ENCODE data around the gene GCN1.

Gene GCN1

GRCh38 chr12:120119271-120119973, 75.1 kb downstream of the GCN1 start:
- DNase-seq (ENCODE audit: low read depth, low spot score), result no peak

- no peak for DNase-seq (ENCODE audit: low read depth, low spot score)
These were observed 76.0 kb downstream of the GCN1 start for GRCh38 chr12:120118321-120119061.

GRCh38 chr12:120117961-120118320, 76.6 kb downstream of the GCN1 start:
- no peak for DNase-seq (ENCODE audit: low read depth, low spot score)

- DNase-seq (ENCODE audit: low read depth, low spot score), result peak; percentile 89
These were observed 77.5 kb downstream of the GCN1 start for GRCh38 chr12:120116792-120117651.

- DNase-seq (ENCODE audit: low read depth, low spot score), result no peak
These were observed 78.1 kb downstream of the GCN1 start, which contains the start of gene RAB35 for GRCh38 chr12:120116441-120116791. Gene RAB35 (minus strand): TSS chr12:120116753. CDS start chr12:120116650, 103 bp downstream.

- DNase-seq (ENCODE audit: low read depth, low spot score), result no peak
These were observed 78.6 kb downstream of the GCN1 start for GRCh38 chr12:120115692-120116440.

- no peak for DNase-seq (ENCODE audit: low read depth, low spot score)
These were observed 79.4 kb downstream of the GCN1 start for GRCh38 chr12:120115066-120115465.

GRCh38 chr12:120110550-120111501, 83.7 kb downstream of the GCN1 start:
- DNase-seq (ENCODE audit: low read depth, low spot score), result no peak

GRCh38 chr12:120109570-120110267, 84.8 kb downstream of the GCN1 start:
- DNase-seq (ENCODE audit: low read depth, low spot score), result no peak

GRCh38 chr12:120106151-120106550, 88.4 kb downstream of the GCN1 start:
- DNase-seq (ENCODE audit: low read depth, low spot score), result no peak

- no peak for DNase-seq (ENCODE audit: low read depth, low spot score)
These were observed 91.1 kb downstream of the GCN1 start for GRCh38 chr12:120103371-120103770.

GRCh38 chr12:120103044-120103338, 91.5 kb downstream of the GCN1 start:
- no peak for DNase-seq (ENCODE audit: low read depth, low spot score)

- no peak for DNase-seq (ENCODE audit: low read depth, low spot score)
These were observed 92.1 kb downstream of the GCN1 start for GRCh38 chr12:120102189-120103043.

GRCh38 chr12:120101617-120102016, 92.9 kb downstream of the GCN1 start:
- DNase-seq (ENCODE audit: low read depth, low spot score), result no peak

- DNase-seq (ENCODE audit: low read depth, low spot score), result no peak
These were observed 93.3 kb downstream of the GCN1 start for GRCh38 chr12:120101182-120101581.

- DNase-seq (ENCODE audit: low read depth, low spot score), result no peak
These were observed 93.9 kb downstream of the GCN1 start for GRCh38 chr12:120100630-120101029.

GRCh38 chr12:120099738-120100137, 94.8 kb downstream of the GCN1 start:
- no peak for DNase-seq (ENCODE audit: low read depth, low spot score)

GRCh38 chr12:120098756-120099470, 95.6 kb downstream of the GCN1 start:
- no peak for DNase-seq (ENCODE audit: low read depth, low spot score)

Data from activated naive CD8-positive, alpha-beta T cell treated with anti-CD3 and anti-CD28 coated beads, Interleukin-2, amount 50 U/mL, for 16 hours (primary cell).